Measurements from ENCODE around the gene ICAM3. TPM values are rescaled to one million over a fixed set of nuclear protein-coding genes. Genes with fewer than 3 reads are reported as not detected.

Gene ICAM3
- total RNA-seq, 2 donors from 2014 or later = 144 to 228 TPM

GRCh38 chr19:10284065-10284959, 55.1 kb downstream of the ICAM3 start:
- Mint-ChIP-seq H3K4me3 (peak overlapping the region; percentile 16), H3K36me3 (ENCODE audit: low read depth) (peaks cover 79% of the 10 kb centered on the region), H3K27ac (peak overlapping the region; percentile 10), H3K27me3 (peaks cover 9% of the 10 kb centered on the region), H3K4me1 (peaks cover 29% of the 10 kb centered on the region), H3K9me3 (no peaks in the 10 kb centered on the region)
- no peak for ATAC-seq (replicated peaks)

Other genes starting within 250 kb of the ICAM3 start
- gene ANGPTL6, start 236.9 kb downstream of the ICAM3 start, total RNA-seq = 10 to 100 TPM in 1 of 2 donors, 1 to 10 TPM in 1; 5.7 to 47.0 TPM
- 100 to 1,000 TPM; 205 to 372 TPM for gene PPAN, start 233.3 kb downstream of the ICAM3 start, total RNA-seq
- 100 to 1,000 TPM; 114 to 237 TPM for gene P2RY11, start 227.9 kb downstream of the ICAM3 start, total RNA-seq
- gene EIF3G, start 219.7 kb downstream of the ICAM3 start, total RNA-seq = 100 to 1,000 TPM; 174 to 235 TPM
- gene DNMT1, start 144.7 kb downstream of the ICAM3 start, total RNA-seq = 100 to 1,000 TPM; 300 to 434 TPM
- 10 to 100 TPM in 1 of 2 donors, 1 to 10 TPM in 1; 7.9 to 17.1 TPM for gene S1PR2, start 108.3 kb downstream of the ICAM3 start, total RNA-seq
- 100 to 1,000 TPM in 1 of 2 donors, 10 to 100 TPM in 1; 61.1 to 142 TPM for gene MRPL4, start 87.4 kb downstream of the ICAM3 start, total RNA-seq
- 10 to 100 TPM; 47.8 to 88.5 TPM for gene ICAM1, start 68.5 kb downstream of the ICAM3 start, total RNA-seq
- 1 to 10 TPM in 1 of 2 donors, under 1 TPM in 1; 0.78 to 2.2 TPM for gene ICAM4, start 52.7 kb downstream of the ICAM3 start, total RNA-seq
- 1 to 10 TPM in 1 of 2 donors, under 1 TPM in 1; 0.71 to 8.6 TPM for gene ICAM5, start 49.7 kb downstream of the ICAM3 start, total RNA-seq
- gene ZGLP1, start 29.8 kb downstream of the ICAM3 start, total RNA-seq = 1 to 10 TPM; 5.4 to 6.6 TPM
- 10 to 100 TPM; 12.3 to 20.1 TPM for gene FDX2, start 23.6 kb downstream of the ICAM3 start, total RNA-seq
- gene RAVER1, start 6.1 kb downstream of the ICAM3 start, total RNA-seq = 10 to 100 TPM; 66.3 to 88.7 TPM
- 100 to 1,000 TPM; 221 to 245 TPM for gene TYK2, start 40.9 kb upstream of the ICAM3 start, total RNA-seq
- gene CDC37, start 63.9 kb upstream of the ICAM3 start, total RNA-seq = 100 to 1,000 TPM; 140 to 226 TPM
- 1 to 10 TPM; 9.0 to 9.1 TPM for gene PDE4A, start 80.9 kb upstream of the ICAM3 start, total RNA-seq
- gene KEAP1, start 163.7 kb upstream of the ICAM3 start, total RNA-seq = 10 to 100 TPM; 71.5 to 99.6 TPM
- under 1 TPM in 1 of 2 donors, not detected in 1; 0.11 TPM for gene S1PR5, start 177.8 kb upstream of the ICAM3 start, total RNA-seq
- gene ATG4D, start 204.3 kb upstream of the ICAM3 start, total RNA-seq = 10 to 100 TPM; 27.4 to 37.8 TPM
- gene KRI1, start 226.4 kb upstream of the ICAM3 start, total RNA-seq = 10 to 100 TPM; 43.3 to 52.5 TPM
- 10 to 100 TPM; 21.2 to 46.6 TPM for gene CDKN2D, start 229.4 kb upstream of the ICAM3 start, total RNA-seq
- not detected for gene AP1M2, start 247.7 kb upstream of the ICAM3 start, total RNA-seq

All from activated T-helper 17 cell treated with anti-CD3 and anti-CD28 coated beads, Interleukin-2, amount 50 U/mL, for 72 hours (primary cell).